ENCODE measurements around the gene BTBD16. TPM values are rescaled to one million over a fixed set of nuclear protein-coding genes. Genes with fewer than 3 reads are reported as not detected.

Gene BTBD16
- total and polyA plus RNA-seq, 2 experiments from 2014 or later = 0.47 to 0.74 TPM

- Histone ChIP-seq H3K27ac (no peak overlapping the region), H3K9me2 (replicated peaks; ENCODE audit: insufficient read depth) (no peaks in the 10 kb centered on the region), H3K4me2 (no peak overlapping the region), H3K27me3 (no peaks in the 10 kb centered on the region), H3K9me3 (ENCODE audit: low read depth) (no peaks in the 10 kb centered on the region), H3K4me3 (no peak overlapping the region), H4K20me1 (ENCODE audit: insufficient read depth, poor library complexity, severe bottlenecking) (no peaks in the 10 kb centered on the region), H2AFZ (no peak overlapping the region), H3K4me1 (ENCODE audit: insufficient read depth) (no peaks in the 10 kb centered on the region), H3K79me2 (no peaks in the 10 kb centered on the region), H3K36me3 (replicated peaks; ENCODE audit: insufficient read depth, low read depth) (no peaks in the 10 kb centered on the region)
- DNase-seq (ENCODE audit: low spot score) = no peak
- TF ChIP-seq EZH2 (IDR thresholded peaks at IDR 0.05; ENCODE audit: borderline replicate concordance) (no peak), EZH2phosphoT487 (IDR thresholded peaks at IDR 0.05; ENCODE audit: low read depth, severe bottlenecking, unreplicated experiment) (no peak), CTCF (IDR thresholded peaks at IDR 0.05; ENCODE audit: poor library complexity) (no peak)
- 79% methylated on average over 4 of the region's 4 CpGs for WGBS (ENCODE audit: low lambda C conversion rate, missing lambda C conversion rate)
Observed at GRCh38 chr10:122321960-122322359, 50.9 kb downstream of the BTBD16 start.

- H3K9me2 ChIP-seq (replicated peaks; ENCODE audit: insufficient read depth) = no peaks in the 10 kb centered on the region
- no peaks in the 10 kb centered on the region for H4K20me1 ChIP-seq (ENCODE audit: insufficient read depth, poor library complexity, severe bottlenecking)
- TF ChIP-seq CTCF (IDR thresholded peaks at IDR 0.05; ENCODE audit: poor library complexity) (no peak), EZH2phosphoT487 (IDR thresholded peaks at IDR 0.05; ENCODE audit: low read depth, severe bottlenecking, unreplicated experiment) (no peak), EZH2 (IDR thresholded peaks at IDR 0.05; ENCODE audit: borderline replicate concordance) (no peak)
- no peaks in the 10 kb centered on the region for H3K79me2 ChIP-seq
- no peak overlapping the region for H3K4me3 ChIP-seq
- no peaks in the 10 kb centered on the region for H3K27me3 ChIP-seq
- no peaks in the 10 kb centered on the region for H3K36me3 ChIP-seq (replicated peaks; ENCODE audit: insufficient read depth, low read depth)
- WGBS (ENCODE audit: low lambda C conversion rate, missing lambda C conversion rate) = 73% methylated on average over 1 of the region's 1 CpG
- H3K4me2 ChIP-seq = no peak overlapping the region
- H3K9me3 ChIP-seq (ENCODE audit: low read depth) = no peaks in the 10 kb centered on the region
- no peak overlapping the region for H3K27ac ChIP-seq
- no peak overlapping the region for H2AFZ ChIP-seq
- DNase-seq (ENCODE audit: low spot score) = no peak
- no peaks in the 10 kb centered on the region for H3K4me1 ChIP-seq (ENCODE audit: insufficient read depth)
Observed at GRCh38 chr10:122323189-122323588, 52.1 kb downstream of the BTBD16 start.

- Histone ChIP-seq H3K27ac (no peak overlapping the region), H3K4me2 (no peak overlapping the region), H3K9me2 (replicated peaks; ENCODE audit: insufficient read depth) (no peaks in the 10 kb centered on the region), H3K79me2 (no peaks in the 10 kb centered on the region), H3K36me3 (replicated peaks; ENCODE audit: insufficient read depth, low read depth) (no peaks in the 10 kb centered on the region), H4K20me1 (ENCODE audit: insufficient read depth, poor library complexity, severe bottlenecking) (no peaks in the 10 kb centered on the region), H3K4me3 (no peak overlapping the region), H3K4me1 (ENCODE audit: insufficient read depth) (no peaks in the 10 kb centered on the region), H2AFZ (no peak overlapping the region), H3K27me3 (no peaks in the 10 kb centered on the region), H3K9me3 (ENCODE audit: low read depth) (no peaks in the 10 kb centered on the region)
- no peak for TF ChIP-seq EZH2 (IDR thresholded peaks at IDR 0.05; ENCODE audit: borderline replicate concordance)
- TF ChIP-seq EZH2phosphoT487 (IDR thresholded peaks at IDR 0.05; ENCODE audit: low read depth, severe bottlenecking, unreplicated experiment) = no peak
- TF ChIP-seq CTCF (IDR thresholded peaks at IDR 0.05; ENCODE audit: poor library complexity) = no peak
- WGBS (ENCODE audit: low lambda C conversion rate, missing lambda C conversion rate) = 94% methylated on average over 5 of the region's 5 CpGs
- DNase-seq (ENCODE audit: low spot score) = no peak
Observed at GRCh38 chr10:122323941-122324675, 53.0 kb downstream of the BTBD16 start.
